HCT116 (cell line): ENCODE measurements around the gene SLC35G6. TPM values are rescaled to one million over a fixed set of nuclear protein-coding genes. Genes with fewer than 3 reads are reported as not detected.

Source experiments
- ATAC-seq: fragments of 200-7000 bp; cut with Tn5 transposase; 2 replicates; pipeline ENCODE4 v1.9.1; 2020; ENCODE audit warnings: mild to moderate bottlenecking, moderate library complexity
- BruUV-seq: library from RNA; stranded (reverse); fragments of 400-500 nt; replicated peaks from 2 replicates; lab custom pipeline; 2021; lab: Mats Ljungman, UMichigan
- CTCF ChIA-PET: fragments of 300-600 bp; sonication (Branson Sonifier 250); formaldehyde crosslinking; loops from one replicate; lab custom pipeline; 2021; ENCODE audit warnings: antibody characterized with exemption; lab: Charles Lee
- POLR2A ChIA-PET: fragments of 300-600, 350-600 bp; sonication (Branson Sonifier 250); formaldehyde crosslinking; loops from one replicate; lab custom pipeline; 2021; ENCODE audit warnings: antibody characterized with exemption; lab: Charles Lee
- RAD21 ChIA-PET, 2 experiments: fragments of 300-600 bp; sonication (Branson Sonifier 250); formaldehyde crosslinking; loops; one replicate each; lab custom pipeline; 2023; ENCODE audit warnings: low total read pairs in 2 of 2; ENCODE audit not compliant: uncharacterized antibody in 2 of 2, unreplicated experiment in 2 of 2, low non-redundant PET in 1 of 2; lab: Charles Lee
- DNase-seq: peaks from one replicate; pipeline ENCODE4 v3.0.0-alpha.2; 2010; ENCODE audit warnings: low read depth, low spot score
- H2AFZ ChIP-seq: fragments of 200-600 bp; shearing (Covaris generic), sonication (generic); 2 replicates; pipeline ENCODE4 v1.6.1; 2017; ENCODE audit warnings: low read depth, mixed run types, mixed read lengths, antibody characterized with exemption, low read length; ENCODE audit not compliant: poor library complexity, severe bottlenecking
- H3K27ac ChIP-seq: 2 replicates; pipeline ENCODE4 v1.5.1; 2012; ENCODE audit warnings: low read depth, low read length
- H3K27me3 ChIP-seq: fragments of 200-600 bp; sonication (generic); 2 replicates; pipeline ENCODE4 v1.6.1; 2016; ENCODE audit warnings: mixed run types, low read length, mixed read lengths; ENCODE audit not compliant: insufficient read depth
- H3K36me3 ChIP-seq, 2 experiments: fragments of 200-500 bp in 1 of 2; fragments of 200-600 bp in 1 of 2; sonication (Bioruptor generic) in 1 of 2; sonication (generic) in 1 of 2; 2 replicates each; pipeline versions ENCODE4 v1.5.1 to v1.6.1; 2014 to 2016; ENCODE audit warnings: low read length in 2 of 2, inconsistent platforms in 1 of 2, mixed read lengths in 1 of 2, mixed run types in 1 of 2; ENCODE audit not compliant: insufficient read depth in 2 of 2, control insufficient read depth in 1 of 2
- H3K4me1 ChIP-seq, 2 experiments: fragments of 200-600 bp in 1 of 2; sonication (generic) in 1 of 2; 2 replicates each; pipeline versions ENCODE4 v1.5.1 to v1.6.1; 2012 to 2017; ENCODE audit warnings: low read length in 2 of 2, inconsistent platforms in 1 of 2, mild to moderate bottlenecking in 1 of 2, mixed read lengths in 1 of 2, mixed run types in 1 of 2, moderate library complexity in 1 of 2; ENCODE audit not compliant: insufficient read depth in 2 of 2, control insufficient read depth in 1 of 2
- H3K4me2 ChIP-seq: fragments of 200-600 bp; sonication (generic); 2 replicates; pipeline ENCODE4 v1.6.1; 2017; ENCODE audit warnings: mixed run types, low read length, mixed read lengths
- H3K4me3 ChIP-seq, 2 experiments: fragments of 200-600 bp in 1 of 2; sonication (generic) in 1 of 2; replicated peaks in 1 of 2; 2 replicates each; pipeline ENCODE4 v1.5.1; 2011 to 2016; ENCODE audit warnings: low read length in 2 of 2, control low read depth in 1 of 2, low read depth in 1 of 2, mild to moderate bottlenecking in 1 of 2, mixed read lengths in 1 of 2, mixed run types in 1 of 2
- H3K79me2 ChIP-seq: fragments of 200-600 bp; sonication (generic); 2 replicates; pipeline ENCODE4 v1.6.1; 2017; ENCODE audit warnings: mild to moderate bottlenecking, mixed run types, low read length, moderate library complexity, mixed read lengths; ENCODE audit not compliant: insufficient read depth
- H3K9ac ChIP-seq: fragments of 200-600 bp; sonication (generic); 2 replicates; pipeline ENCODE4 v1.6.1; 2016; ENCODE audit warnings: low read length, mixed read lengths
- H3K9me2 ChIP-seq: fragments of 200-600 bp; sonication (generic), shearing (Covaris generic); 2 replicates; pipeline ENCODE4 v1.6.1; 2017; ENCODE audit warnings: mixed run types, mild to moderate bottlenecking, moderate library complexity; ENCODE audit not compliant: insufficient read depth
- H3K9me3 ChIP-seq, 2 experiments: fragments of 200-500 bp in 1 of 2; fragments of 200-600 bp in 1 of 2; sonication (Bioruptor generic) in 1 of 2; sonication (generic) in 1 of 2; 2 replicates each; pipeline ENCODE4 v1.6.1; 2014 to 2017; ENCODE audit warnings: low read length in 2 of 2, mixed read lengths in 2 of 2, inconsistent platforms in 1 of 2, low read depth in 1 of 2, mild to moderate bottlenecking in 1 of 2, mixed run types in 1 of 2, moderate library complexity in 1 of 2; ENCODE audit not compliant: control insufficient read depth in 1 of 2, insufficient read depth in 1 of 2
- H4K20me1 ChIP-seq: fragments of 200-600 bp; sonication (generic), shearing (Covaris generic); 2 replicates; pipeline ENCODE4 v1.6.1; 2017; ENCODE audit warnings: mixed run types, mild to moderate bottlenecking, moderate library complexity; ENCODE audit not compliant: insufficient read depth
- CBX3 ChIP-seq: IDR thresholded peaks from 2 replicates; pipeline ENCODE4 v1.6.1; 2012; ENCODE audit warnings: low read depth
- POLR2A ChIP-seq: IDR thresholded peaks from 2 replicates; pipeline ENCODE4 v1.7.0; 2011; ENCODE audit warnings: borderline replicate concordance; ENCODE audit not compliant: insufficient read depth, insufficient read length; ENCODE audit errors: extremely low read depth
- REST ChIP-seq: IDR thresholded peaks from 2 replicates; pipeline ENCODE4 v1.6.1; 2012; ENCODE audit warnings: low read depth
- intact Hi-C: fragments of 100-400 bp; cut with micrococcal nuclease; formaldehyde crosslinking; loops from 2 replicates; pipeline ENCODE4 v1.10.0; 2022
- total RNA-seq: library from RNA; stranded (reverse); gene quantifications from one replicate; pipeline ENCODE4 v1.2.1, GENCODE V29; 2021; ENCODE audit not compliant: unreplicated experiment
- TF ChIP-seq, protein P1 (sequence below): IDR thresholded peaks from 2 replicates; pipeline ENCODE4 v1.6.1; 2011; ENCODE audit warnings: mild to moderate bottlenecking, low read length, moderate library complexity; ENCODE audit not compliant: insufficient replicate concordance; ENCODE audit errors: extremely low read depth

SLC35G6 gene
- total RNA-seq, 1 experiment from 2014 or later, result not detected

GRCh38 chr17:7503521-7503920 lies 22.3 kb downstream of the SLC35G6 start (continued):
- TF ChIP-seq, protein P1, sequence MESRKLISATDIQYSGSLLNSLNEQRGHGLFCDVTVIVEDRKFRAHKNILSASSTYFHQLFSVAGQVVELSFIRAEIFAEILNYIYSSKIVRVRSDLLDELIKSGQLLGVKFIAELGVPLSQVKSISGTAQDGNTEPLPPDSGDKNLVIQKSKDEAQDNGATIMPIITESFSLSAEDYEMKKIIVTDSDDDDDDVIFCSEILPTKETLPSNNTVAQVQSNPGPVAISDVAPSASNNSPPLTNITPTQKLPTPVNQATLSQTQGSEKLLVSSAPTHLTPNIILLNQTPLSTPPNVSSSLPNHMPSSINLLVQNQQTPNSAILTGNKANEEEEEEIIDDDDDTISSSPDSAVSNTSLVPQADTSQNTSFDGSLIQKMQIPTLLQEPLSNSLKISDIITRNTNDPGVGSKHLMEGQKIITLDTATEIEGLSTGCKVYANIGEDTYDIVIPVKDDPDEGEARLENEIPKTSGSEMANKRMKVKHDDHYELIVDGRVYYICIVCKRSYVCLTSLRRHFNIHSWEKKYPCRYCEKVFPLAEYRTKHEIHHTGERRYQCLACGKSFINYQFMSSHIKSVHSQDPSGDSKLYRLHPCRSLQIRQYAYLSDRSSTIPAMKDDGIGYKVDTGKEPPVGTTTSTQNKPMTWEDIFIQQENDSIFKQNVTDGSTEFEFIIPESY, result no peak
- TF ChIP-seq CBX3 (no peak), REST (no peak)

DNA sequence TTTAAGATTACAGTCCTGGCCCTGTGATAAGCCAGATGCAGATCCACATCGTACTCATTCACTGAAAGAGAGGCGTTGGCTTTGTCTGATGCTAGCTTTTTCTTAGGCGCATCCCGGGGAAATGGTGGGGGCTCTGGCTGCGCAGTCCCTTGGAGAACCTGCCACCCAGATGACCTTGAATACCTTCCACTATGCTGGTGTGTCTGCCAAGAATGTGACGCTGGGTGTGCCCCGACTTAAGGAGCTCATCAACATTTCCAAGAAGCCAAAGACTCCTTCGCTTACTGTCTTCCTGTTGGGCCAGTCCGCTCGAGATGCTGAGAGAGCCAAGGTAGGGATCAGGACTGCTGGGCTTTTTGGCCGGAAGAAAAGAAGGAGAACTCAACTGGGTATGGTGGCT lies 26.9 kb downstream of the SLC35G6 start:
- ATAC-seq (no peak), DNase-seq (no peak)
- ChIA-PET POLR2A (no interaction called here), CTCF (interaction anchor here (0.7 kb wide), 1 partner anchor 53 kb away, joined by 3 read pairs; no protein-coding TSS in a partner anchor), RAD21 (no interaction called here)
- Histone ChIP-seq H4K20me1 (no peaks in the 10 kb centered on the region), H2AFZ (no peak overlapping the region), H3K9me3 (no peaks in the 10 kb centered on the region), H3K4me1 (no peaks in the 10 kb centered on the region), H3K79me2 (peaks cover 26% of the 10 kb centered on the region; the same call in 1 of the 2 replicates), H3K27me3 (no peaks in the 10 kb centered on the region), H3K9ac (no peak overlapping the region), H3K36me3 (peaks cover 65 to 81% of the 10 kb centered on the region in 2 experiments), H3K9me2 (no peaks in the 10 kb centered on the region), H3K27ac (no peak overlapping the region), H3K4me3 (no peak overlapping the region), H3K4me2 (no peak overlapping the region)
- TF ChIP-seq POLR2A, result no peak
- TF ChIP-seq, protein P1, result no peak
- BruUV-seq, result no TSS peak
- intact Hi-C loops, result no loop called here
